ENCODE results near the gene LYRM1.

DNA sequence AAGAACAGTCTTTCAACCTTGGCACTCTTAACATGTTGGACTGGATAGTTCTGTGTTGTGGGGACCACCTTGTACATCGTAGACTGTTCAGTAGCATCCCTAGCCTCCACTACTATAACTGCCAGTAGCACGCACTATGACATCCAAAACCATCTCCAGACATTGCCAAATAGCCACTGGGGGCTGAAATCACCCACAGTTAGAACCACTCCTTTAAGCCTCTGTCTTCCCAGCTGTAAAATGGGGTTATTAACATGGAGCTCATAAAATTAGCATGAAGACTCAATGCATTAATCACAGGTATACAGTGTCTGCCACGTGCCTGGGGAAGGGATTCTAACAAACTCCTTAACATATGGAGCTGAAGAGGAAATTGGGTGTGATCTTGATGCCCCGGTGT is 49.7 kb downstream of the LYRM1 start:
- TF ChIP-seq, protein P1, sequence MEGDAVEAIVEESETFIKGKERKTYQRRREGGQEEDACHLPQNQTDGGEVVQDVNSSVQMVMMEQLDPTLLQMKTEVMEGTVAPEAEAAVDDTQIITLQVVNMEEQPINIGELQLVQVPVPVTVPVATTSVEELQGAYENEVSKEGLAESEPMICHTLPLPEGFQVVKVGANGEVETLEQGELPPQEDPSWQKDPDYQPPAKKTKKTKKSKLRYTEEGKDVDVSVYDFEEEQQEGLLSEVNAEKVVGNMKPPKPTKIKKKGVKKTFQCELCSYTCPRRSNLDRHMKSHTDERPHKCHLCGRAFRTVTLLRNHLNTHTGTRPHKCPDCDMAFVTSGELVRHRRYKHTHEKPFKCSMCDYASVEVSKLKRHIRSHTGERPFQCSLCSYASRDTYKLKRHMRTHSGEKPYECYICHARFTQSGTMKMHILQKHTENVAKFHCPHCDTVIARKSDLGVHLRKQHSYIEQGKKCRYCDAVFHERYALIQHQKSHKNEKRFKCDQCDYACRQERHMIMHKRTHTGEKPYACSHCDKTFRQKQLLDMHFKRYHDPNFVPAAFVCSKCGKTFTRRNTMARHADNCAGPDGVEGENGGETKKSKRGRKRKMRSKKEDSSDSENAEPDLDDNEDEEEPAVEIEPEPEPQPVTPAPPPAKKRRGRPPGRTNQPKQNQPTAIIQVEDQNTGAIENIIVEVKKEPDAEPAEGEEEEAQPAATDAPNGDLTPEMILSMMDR (IDR thresholded peaks at IDR 0.05; ENCODE audit: low read length), result no peak
- TF ChIP-seq EZH2 (IDR thresholded peaks at IDR 0.05; ENCODE audit: borderline replicate concordance, low read length), result no peak
